HEK293 (cell line): ENCODE results near the gene ACTA1.

Experiments
- CTCF ChIA-PET: fragments of 350-600 bp; formaldehyde crosslinking; extraction: SDS; loops from one replicate; lab custom pipeline; 2021; ENCODE audit warnings: antibody characterized with exemption; lab: Yijun Ruan, JAX
- POLR2A ChIA-PET: fragments of 300-600 bp; formaldehyde crosslinking; extraction: SDS; loops from one replicate; lab custom pipeline; 2020; ENCODE audit warnings: antibody characterized with exemption, inconsistent platforms; lab: Yijun Ruan, JAX
- H3K27ac ChIP-seq: fragments of 200-500 bp; sonication (Bioruptor generic); 2 replicates; pipeline ENCODE4 v1.5.1; 2014; ENCODE audit warnings: low read depth, low read length, control low read depth, inconsistent platforms; ENCODE audit errors: extremely low read depth
- H3K36me3 ChIP-seq, 2 experiments: fragments of 200-500 bp in 1 of 2; sonication (Bioruptor generic) in 1 of 2; 1 replicate in 1 of 2; 2 replicates in 1 of 2; pipeline ENCODE4 v1.5.1; 2014 to 2017; ENCODE audit warnings: inconsistent platforms in 2 of 2, low read length in 2 of 2; ENCODE audit not compliant: control insufficient read depth in 2 of 2, insufficient read depth in 1 of 2
- H3K4me1 ChIP-seq: fragments of 200-500 bp; sonication (Bioruptor generic); 2 replicates; pipeline ENCODE4 v1.5.1; 2014; ENCODE audit warnings: mild to moderate bottlenecking, low read length, inconsistent platforms; ENCODE audit not compliant: control insufficient read depth, insufficient read depth
- H3K4me3 ChIP-seq: 2 replicates; pipeline ENCODE4 v1.5.1; 2011; ENCODE audit warnings: low read depth, mild to moderate bottlenecking, control low read depth, low read length, moderate library complexity
- H3K9me3 ChIP-seq: fragments of 200-500 bp; sonication (Bioruptor generic); 2 replicates; pipeline ENCODE4 v1.5.1; 2014; ENCODE audit warnings: low read depth, low read length, inconsistent platforms; ENCODE audit not compliant: control insufficient read depth, insufficient read depth
- KLF16 ChIP-seq: fragments of 450-650 bp; formaldehyde crosslinking; IDR thresholded peaks from 2 replicates; pipeline ENCODE4 v1.5.1; 2017; ENCODE audit warnings: missing biosample characterization, missing genetic modification characterization
- SP2 ChIP-seq: fragments of 450-650 bp; formaldehyde crosslinking; IDR thresholded peaks from 2 replicates; pipeline ENCODE4 v1.5.1; 2016; ENCODE audit warnings: missing biosample characterization, missing genetic modification characterization
- YY1 ChIP-seq: fragments of 450-650 bp; formaldehyde crosslinking; IDR thresholded peaks from 2 replicates; pipeline ENCODE4 v1.5.1; 2018; ENCODE audit warnings: missing biosample characterization, missing genetic modification characterization
- ZFP3 ChIP-seq: fragments of 450-650 bp; formaldehyde crosslinking; IDR thresholded peaks from 2 replicates; pipeline ENCODE4 v1.5.1; 2016; ENCODE audit warnings: low read depth, missing biosample characterization, missing genetic modification characterization
- ZFP69B ChIP-seq: fragments of 450-650 bp; formaldehyde crosslinking; IDR thresholded peaks from 2 replicates; pipeline ENCODE4 v1.5.1; 2016; ENCODE audit warnings: missing biosample characterization, missing genetic modification characterization
- ZNF140 ChIP-seq: fragments of 450-650 bp; formaldehyde crosslinking; IDR thresholded peaks from 2 replicates; pipeline ENCODE4 v1.5.1; 2016; ENCODE audit warnings: missing biosample characterization, missing genetic modification characterization
- ZNF146 ChIP-seq: fragments of 450-650 bp; formaldehyde crosslinking; IDR thresholded peaks from 2 replicates; pipeline ENCODE4 v1.5.1; 2016; ENCODE audit warnings: missing biosample characterization, missing genetic modification characterization
- ZNF223 ChIP-seq: fragments of 450-650 bp; formaldehyde crosslinking; IDR thresholded peaks from 2 replicates; pipeline ENCODE4 v1.5.1; 2016; ENCODE audit warnings: missing biosample characterization, missing genetic modification characterization
- ZNF248 ChIP-seq: fragments of 450-650 bp; formaldehyde crosslinking; IDR thresholded peaks from 2 replicates; pipeline ENCODE4 v1.5.1; 2017; ENCODE audit warnings: missing biosample characterization, missing genetic modification characterization
- ZNF302 ChIP-seq: fragments of 450-650 bp; formaldehyde crosslinking; IDR thresholded peaks from 2 replicates; pipeline ENCODE4 v1.5.1; 2016; ENCODE audit warnings: missing biosample characterization, missing genetic modification characterization, low read depth
- ZNF394 ChIP-seq: fragments of 450-650 bp; formaldehyde crosslinking; IDR thresholded peaks from 2 replicates; pipeline ENCODE4 v1.5.1; 2016; ENCODE audit warnings: missing biosample characterization, missing genetic modification characterization, mild to moderate bottlenecking, moderate library complexity, borderline replicate concordance
- ZNF423 ChIP-seq: fragments of 450-650 bp; formaldehyde crosslinking; IDR thresholded peaks from 2 replicates; pipeline ENCODE4 v1.5.1; 2016; ENCODE audit warnings: missing biosample characterization, missing genetic modification characterization
- ZNF488 ChIP-seq: fragments of 450-650 bp; formaldehyde crosslinking; IDR thresholded peaks from 2 replicates; pipeline ENCODE4 v1.5.1; 2016; ENCODE audit warnings: missing biosample characterization, missing genetic modification characterization
- ZNF521 ChIP-seq: fragments of 450-650 bp; formaldehyde crosslinking; IDR thresholded peaks from 2 replicates; pipeline ENCODE4 v1.5.1; 2017; ENCODE audit warnings: missing biosample characterization, mild to moderate bottlenecking, missing genetic modification characterization
- ZNF558 ChIP-seq: fragments of 450-650 bp; formaldehyde crosslinking; IDR thresholded peaks from 2 replicates; pipeline ENCODE4 v1.5.1; 2016; ENCODE audit warnings: missing biosample characterization, missing genetic modification characterization
- ZNF580 ChIP-seq: fragments of 450-650 bp; formaldehyde crosslinking; IDR thresholded peaks from 2 replicates; pipeline ENCODE4 v1.5.1; 2016; ENCODE audit warnings: missing biosample characterization, missing genetic modification characterization
- ZNF626 ChIP-seq: fragments of 450-650 bp; sonication (Bioruptor Pico); formaldehyde crosslinking; IDR thresholded peaks from 2 replicates; pipeline ENCODE4 v1.5.1; 2018; ENCODE audit warnings: missing biosample characterization, missing genetic modification characterization, inconsistent platforms
- ZNF670 ChIP-seq: fragments of 450-650 bp; formaldehyde crosslinking; IDR thresholded peaks from 2 replicates; pipeline ENCODE4 v1.5.1; 2016; ENCODE audit warnings: missing biosample characterization, missing genetic modification characterization, low read depth
- ZNF76 ChIP-seq: fragments of 450-650 bp; formaldehyde crosslinking; IDR thresholded peaks from 2 replicates; pipeline ENCODE4; 2016; ENCODE audit warnings: low read depth, missing biosample characterization, missing genetic modification characterization, borderline replicate concordance
- ZNF768 ChIP-seq: fragments of 450-650 bp; formaldehyde crosslinking; IDR thresholded peaks from 2 replicates; pipeline ENCODE4 v1.5.1; 2018; ENCODE audit warnings: missing biosample characterization, mild to moderate bottlenecking, missing genetic modification characterization
- TF ChIP-seq, protein P1 (sequence below): fragments of 450-650 bp; formaldehyde crosslinking; IDR thresholded peaks from 2 replicates; pipeline ENCODE4 v1.5.1; 2016; ENCODE audit warnings: missing biosample characterization, missing genetic modification characterization

ACTA1 gene

DNA sequence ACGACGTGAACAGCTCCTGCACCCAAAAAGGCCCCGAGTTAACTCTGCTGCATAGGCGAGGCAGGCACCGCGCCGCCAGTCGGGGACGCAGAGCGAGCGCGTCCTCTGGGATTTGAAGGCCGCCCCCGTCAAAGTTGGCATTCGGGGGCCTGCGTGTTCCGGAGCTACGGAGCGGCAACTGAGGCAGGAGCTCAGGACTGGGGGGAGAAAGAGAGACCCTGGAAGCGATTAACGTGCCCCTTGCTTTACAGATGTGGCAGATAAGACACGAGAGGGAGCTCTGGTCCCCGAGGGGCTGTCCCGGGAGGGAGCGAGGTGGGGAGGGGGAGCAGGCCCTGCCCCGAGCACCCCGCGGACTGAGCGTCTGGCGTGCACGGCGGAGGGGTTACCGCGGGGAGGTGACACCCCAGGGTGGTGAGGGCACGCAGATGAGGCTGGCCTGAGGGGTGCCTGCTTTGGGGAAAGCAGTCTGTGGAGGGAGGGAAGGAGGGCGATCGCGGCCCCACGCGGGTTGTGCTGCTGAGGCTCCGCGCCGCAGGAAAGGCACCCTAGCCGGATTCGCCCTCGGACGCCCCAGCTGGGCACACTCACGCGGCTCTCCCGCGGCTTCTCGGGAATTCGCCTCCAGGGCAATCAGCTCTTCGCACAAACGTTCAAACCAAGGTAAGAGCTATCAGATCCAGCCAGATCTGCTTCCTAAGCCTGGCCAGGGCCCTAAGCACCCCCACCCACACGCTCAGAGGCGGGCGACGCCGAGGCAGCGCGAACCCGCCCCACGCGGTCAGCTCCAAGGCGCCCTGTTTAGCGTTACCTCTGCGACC is 26.5 kb downstream of the ACTA1 start:
- Histone ChIP-seq H3K9me3 (no peaks in the 10 kb centered on the region), H3K36me3 (no peaks in the 10 kb centered on the region), H3K4me1 (peaks cover 14% of the 10 kb centered on the region), H3K4me3 (no peak overlapping the region), H3K27ac (no peak overlapping the region)
- POLR2A ChIA-PET = no interaction called here
- CTCF ChIA-PET = interaction anchor here (0.6 to 1.2 kb wide), 3 partner anchors 10 to 26 kb away, joined by 3 read pairs; no protein-coding TSS in a partner anchor
- TF ChIP-seq ZNF768 (tag by site-specific recombination) = no peak
- TF ChIP-seq ZNF76 (tag by site-specific recombination) = no peak
- no peak for TF ChIP-seq ZNF423 (tag by site-specific recombination)
- no peak for TF ChIP-seq ZNF248 (tag by site-specific recombination)
- TF ChIP-seq, all 188 proteins: peak for 0

DNA sequence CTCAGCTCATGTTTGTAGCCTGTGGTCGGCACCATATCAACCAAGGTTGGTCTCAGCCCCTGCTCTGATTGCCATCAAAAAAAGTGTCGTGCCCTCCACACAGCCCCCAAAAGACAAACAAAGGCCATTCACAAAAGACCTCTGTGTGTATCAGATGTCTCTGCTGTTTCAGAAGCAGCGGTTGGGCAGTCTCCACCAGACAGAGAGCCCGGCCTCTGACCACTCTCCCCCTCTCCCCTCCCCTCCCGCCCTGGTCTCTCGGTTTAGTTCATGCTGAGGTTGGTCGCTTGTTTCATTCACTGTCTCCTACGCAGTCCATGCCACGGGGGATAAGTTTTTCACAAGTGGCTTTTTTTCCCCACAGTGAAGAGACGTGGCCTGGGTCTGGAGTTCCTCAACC is 27.1 kb downstream of the ACTA1 start:
- no peaks in the 10 kb centered on the region for H3K9me3 ChIP-seq
- CTCF ChIA-PET = interaction anchor here (0.6 to 1.2 kb wide), 4 partner anchors 9 to 148 kb away, joined by 3 read pairs; no protein-coding TSS in a partner anchor
- TF ChIP-seq ZNF558 (tag by site-specific recombination) = no peak
- no peak for TF ChIP-seq ZNF223 (tag by site-specific recombination)
- TF ChIP-seq ZNF580 (tag by site-specific recombination) = no peak
- no peak for TF ChIP-seq ZNF626 (tag by site-specific recombination)
- no peak for TF ChIP-seq ZNF146 (tag by site-specific recombination)
- TF ChIP-seq KLF16 (tag by site-specific recombination) = no peak
- TF ChIP-seq, protein P1, sequence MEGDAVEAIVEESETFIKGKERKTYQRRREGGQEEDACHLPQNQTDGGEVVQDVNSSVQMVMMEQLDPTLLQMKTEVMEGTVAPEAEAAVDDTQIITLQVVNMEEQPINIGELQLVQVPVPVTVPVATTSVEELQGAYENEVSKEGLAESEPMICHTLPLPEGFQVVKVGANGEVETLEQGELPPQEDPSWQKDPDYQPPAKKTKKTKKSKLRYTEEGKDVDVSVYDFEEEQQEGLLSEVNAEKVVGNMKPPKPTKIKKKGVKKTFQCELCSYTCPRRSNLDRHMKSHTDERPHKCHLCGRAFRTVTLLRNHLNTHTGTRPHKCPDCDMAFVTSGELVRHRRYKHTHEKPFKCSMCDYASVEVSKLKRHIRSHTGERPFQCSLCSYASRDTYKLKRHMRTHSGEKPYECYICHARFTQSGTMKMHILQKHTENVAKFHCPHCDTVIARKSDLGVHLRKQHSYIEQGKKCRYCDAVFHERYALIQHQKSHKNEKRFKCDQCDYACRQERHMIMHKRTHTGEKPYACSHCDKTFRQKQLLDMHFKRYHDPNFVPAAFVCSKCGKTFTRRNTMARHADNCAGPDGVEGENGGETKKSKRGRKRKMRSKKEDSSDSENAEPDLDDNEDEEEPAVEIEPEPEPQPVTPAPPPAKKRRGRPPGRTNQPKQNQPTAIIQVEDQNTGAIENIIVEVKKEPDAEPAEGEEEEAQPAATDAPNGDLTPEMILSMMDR = no peak
- TF ChIP-seq ZFP3 (tag by site-specific recombination) = no peak
- TF ChIP-seq ZNF302 = no peak
- TF ChIP-seq YY1 = no peak
- TF ChIP-seq ZNF488 (tag by site-specific recombination) = no peak
- TF ChIP-seq ZNF140 (tag by site-specific recombination) = no peak
- no peak for TF ChIP-seq SP2 (tag by site-specific recombination)
- no peak for TF ChIP-seq ZNF521 (tag by site-specific recombination)
- TF ChIP-seq ZNF670 (tag by site-specific recombination) = no peak
- TF ChIP-seq ZNF394 (tag by site-specific recombination) = no peak
- no peak for TF ChIP-seq ZFP69B
- TF ChIP-seq, all 188 proteins: peak for 0
- Histone ChIP-seq H3K4me1 (peaks cover 13% of the 10 kb centered on the region), H3K4me3 (no peak overlapping the region), H3K27ac (no peak overlapping the region), H3K36me3 (no peaks in the 10 kb centered on the region)
- POLR2A ChIA-PET = no interaction called here
